HG02973 (cell line): ENCODE data around the gene TSPY3.
"Not testable (repeated sequence)": the region's sequence is repeated elsewhere in the genome, so short reads cannot be mapped to it uniquely, and the experiment has no call there.

ENCODE experiments used
- ATAC-seq: cut with Tn5 transposase; IDR thresholded peaks from one replicate; pipeline ENCODE4 v1.9.1; 2021; ENCODE audit warnings: moderate library complexity; ENCODE audit not compliant: unreplicated experiment

The TSPY3 gene

DNA sequence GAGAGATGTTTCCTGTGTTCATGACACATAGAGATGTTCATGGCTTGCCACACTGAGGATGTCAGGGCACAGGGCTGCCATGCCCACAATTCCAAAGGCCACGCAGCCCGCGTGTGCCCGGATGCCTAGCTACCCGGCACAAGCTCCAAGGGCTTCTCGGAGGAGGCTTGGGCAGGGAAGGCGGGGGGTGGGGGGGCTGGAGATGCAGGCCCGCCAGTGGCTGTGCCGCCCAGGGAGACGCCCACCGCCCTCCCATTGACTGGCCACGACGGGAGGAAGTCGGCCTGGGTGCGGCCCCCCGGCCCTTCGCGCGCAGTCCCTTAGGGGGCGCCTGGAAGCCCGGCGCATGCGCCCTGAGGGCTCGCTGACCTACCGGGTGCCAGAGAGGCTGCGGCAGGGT, at the start of gene TSPY3:
TSPY3 (plus strand) TSS at position 301 of the 400 bp plus-strand sequence; CDS start at position 347, 46 bp downstream.
- ATAC-seq = not testable (repeated sequence)

DNA sequence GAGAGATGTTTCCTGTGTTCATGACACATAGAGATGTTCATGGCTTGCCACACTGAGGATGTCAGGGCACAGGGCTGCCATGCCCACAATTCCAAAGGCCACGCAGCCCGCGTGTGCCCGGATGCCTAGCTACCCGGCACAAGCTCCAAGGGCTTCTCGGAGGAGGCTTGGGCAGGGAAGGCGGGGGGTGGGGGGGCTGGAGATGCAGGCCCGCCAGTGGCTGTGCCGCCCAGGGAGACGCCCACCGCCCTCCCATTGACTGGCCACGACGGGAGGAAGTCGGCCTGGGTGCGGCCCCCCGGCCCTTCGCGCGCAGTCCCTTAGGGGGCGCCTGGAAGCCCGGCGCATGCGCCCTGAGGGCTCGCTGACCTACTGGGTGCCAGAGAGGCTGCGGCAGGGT, 40.7 kb upstream of the TSPY3 start, which contains the start of gene TSPY8:
TSPY8 (plus strand) TSS at position 301 of the 400 bp plus-strand sequence; CDS start at position 347, 46 bp downstream.
- not testable (repeated sequence) for ATAC-seq

DNA sequence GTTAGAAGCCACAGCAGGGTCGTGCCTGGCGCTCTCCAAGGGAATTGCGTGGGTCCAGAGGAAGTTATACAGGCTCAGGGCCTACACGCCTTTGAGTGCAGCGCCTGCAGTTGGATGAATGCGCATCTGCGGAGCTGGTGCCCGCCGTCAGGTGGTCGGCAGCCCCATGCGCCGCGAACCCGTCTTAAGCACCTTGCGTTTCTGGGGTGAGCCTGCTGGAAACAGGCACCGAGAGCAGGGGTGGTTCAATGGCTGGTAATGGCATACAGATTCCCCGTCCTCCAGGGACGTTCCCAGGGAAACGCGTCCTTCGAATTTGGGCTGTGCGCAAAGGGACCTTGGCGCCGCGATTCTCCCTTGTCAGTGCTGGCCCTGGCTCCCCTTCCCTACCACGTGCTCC, 1.7 kb upstream of the TSPY3 start:
- not testable (repeated sequence) for ATAC-seq
